Activated T-helper 2 cell treated with anti-CD3 and anti-CD28 coated beads, Interferon-gamma antibody, Interleukin-2, Interleukin-4, amounts not matched to agents 10 μg/mL and 5 μg/mL and 100 μg/mL, durations not matched to agents 14 hours and 24 hours and 36 hours (primary cell): Measurements from ENCODE around the gene FAM47E. TPM values are rescaled to one million over a fixed set of nuclear protein-coding genes. Genes with fewer than 3 reads are reported as not detected.

Experiments used
- DNase-seq: peaks from one replicate; pipeline ENCODE4 v3.0.0; 2021; ENCODE audit warnings: low spot score
- H3K27ac Mint-ChIP-seq: one replicate; pipeline ENCODE4 v1.8.0; 2021; ENCODE audit warnings: mixed read lengths
- H3K27me3 Mint-ChIP-seq: one replicate; pipeline ENCODE4 v1.8.0; 2021; ENCODE audit warnings: low read depth, mixed read lengths
- H3K36me3 Mint-ChIP-seq: one replicate; pipeline ENCODE4 v1.8.0; 2021; ENCODE audit warnings: low read depth, mixed read lengths
- H3K4me1 Mint-ChIP-seq: one replicate; pipeline ENCODE4 v1.8.0; 2021; ENCODE audit warnings: low read depth, mixed read lengths
- H3K4me3 Mint-ChIP-seq: one replicate; pipeline ENCODE4 v1.8.0; 2021; ENCODE audit warnings: low read depth, mild to moderate bottlenecking, moderate library complexity, mixed read lengths
- H3K9me3 Mint-ChIP-seq: one replicate; pipeline ENCODE4 v1.8.0; 2021; ENCODE audit warnings: mixed read lengths
- intact Hi-C: fragments of 100-400 bp; cut with micrococcal nuclease; formaldehyde crosslinking; loops from one replicate; pipeline ENCODE4 v1.15.1; 2023
- total RNA-seq: library from RNA; stranded (reverse); gene quantifications from 2 replicates; pipeline ENCODE4 v1.2.3, GENCODE V29; 2022

Gene FAM47E
- total RNA-seq, 1 donor from 2014 or later: not detected

- H3K27ac Mint-ChIP-seq: no peak overlapping the region
- intact Hi-C loops: no loop called here
- H3K9me3 Mint-ChIP-seq: peaks cover 14% of the 10 kb centered on the region
- H3K36me3 Mint-ChIP-seq: no peaks in the 10 kb centered on the region
- H3K4me1 Mint-ChIP-seq: no peaks in the 10 kb centered on the region
- no peak overlapping the region for H3K4me3 Mint-ChIP-seq
- H3K27me3 Mint-ChIP-seq: peaks cover 44% of the 10 kb centered on the region
- no peak for DNase-seq
These were observed 60.4 kb downstream of the FAM47E start for GRCh38 chr4:76311896-76312331.

DNA sequence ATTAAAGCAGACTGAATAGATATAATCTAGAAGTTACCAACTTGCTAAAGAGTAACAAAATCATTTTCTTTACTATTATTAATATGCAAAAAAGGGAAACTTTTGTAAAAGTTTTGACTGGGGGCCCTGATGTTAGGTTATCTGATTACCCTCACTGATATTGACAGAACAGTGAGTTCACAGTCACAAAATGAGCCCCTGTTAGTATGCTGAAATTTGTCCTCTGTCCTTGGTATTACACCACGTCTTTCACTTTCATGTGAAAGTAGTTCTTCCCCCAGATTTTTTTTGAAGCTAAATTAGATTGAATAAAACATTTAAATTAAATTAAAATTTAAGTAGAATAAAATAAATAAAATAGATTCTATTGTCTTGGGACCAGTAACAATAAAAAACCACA, 60.9 kb downstream of the FAM47E start:
- Mint-ChIP-seq H3K9me3 (peaks cover 17% of the 10 kb centered on the region), H3K27ac (no peak overlapping the region), H3K4me1 (no peaks in the 10 kb centered on the region), H3K36me3 (no peaks in the 10 kb centered on the region), H3K27me3 (peaks cover 47% of the 10 kb centered on the region), H3K4me3 (no peak overlapping the region)
- intact Hi-C loops: no loop called here
- no peak for DNase-seq

DNA sequence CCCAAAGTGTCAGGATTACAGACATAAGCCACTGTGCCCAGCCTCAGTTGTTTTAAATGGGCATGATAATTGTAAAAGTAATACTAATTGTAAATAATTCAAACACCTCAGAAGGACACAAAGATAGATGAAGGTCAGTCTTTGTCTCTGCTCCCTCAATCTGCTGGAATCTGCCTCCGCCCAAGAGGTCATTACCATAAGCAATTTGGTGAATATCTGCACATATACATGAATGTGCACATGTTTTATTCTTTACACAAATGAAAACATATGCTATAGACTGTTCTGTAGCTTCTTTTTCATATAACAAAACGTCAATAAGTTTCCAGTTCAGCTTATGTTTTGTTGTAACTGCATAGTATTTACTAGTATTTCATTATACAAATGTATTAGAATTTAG, 62.0 kb downstream of the FAM47E start:
- no peaks in the 10 kb centered on the region for H3K4me1 Mint-ChIP-seq
- no peak overlapping the region for H3K27ac Mint-ChIP-seq
- H3K36me3 Mint-ChIP-seq: no peaks in the 10 kb centered on the region
- intact Hi-C loops: no loop called here
- H3K27me3 Mint-ChIP-seq: peaks cover 45% of the 10 kb centered on the region
- H3K4me3 Mint-ChIP-seq: no peak overlapping the region
- no peak for DNase-seq
- H3K9me3 Mint-ChIP-seq: peaks cover 17% of the 10 kb centered on the region

DNA sequence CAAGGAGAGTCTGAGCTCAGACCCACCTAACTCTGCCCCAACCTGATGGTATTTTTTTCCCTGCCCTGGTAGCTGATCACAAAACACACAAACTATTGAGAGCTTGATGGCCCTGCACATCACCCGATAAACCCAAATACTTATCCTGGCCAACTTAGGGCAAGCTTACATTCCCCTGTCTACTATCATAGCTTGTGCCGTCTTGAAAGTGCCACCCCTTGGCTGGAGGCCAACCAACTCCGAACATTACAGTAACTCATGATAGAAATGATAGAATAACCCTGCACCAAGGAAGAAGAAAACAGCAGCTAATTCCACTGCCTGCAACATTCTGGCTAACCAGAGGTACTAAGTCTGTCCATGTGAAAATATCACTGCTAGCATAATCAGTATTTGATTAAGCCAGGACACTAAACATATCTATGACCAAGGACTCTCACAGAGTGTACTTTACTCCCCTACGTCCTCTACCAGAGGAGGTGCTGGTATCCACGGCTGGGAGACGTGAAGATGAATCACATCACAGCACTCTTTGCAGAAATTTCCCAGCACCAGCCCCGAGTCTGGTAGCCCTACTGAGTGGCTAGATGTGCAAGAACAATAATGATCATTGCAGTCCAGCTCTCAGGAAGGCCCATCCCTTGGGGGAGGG, 63.9 kb downstream of the FAM47E start:
- no peak for DNase-seq
- intact Hi-C loops: no loop called here

DNA sequence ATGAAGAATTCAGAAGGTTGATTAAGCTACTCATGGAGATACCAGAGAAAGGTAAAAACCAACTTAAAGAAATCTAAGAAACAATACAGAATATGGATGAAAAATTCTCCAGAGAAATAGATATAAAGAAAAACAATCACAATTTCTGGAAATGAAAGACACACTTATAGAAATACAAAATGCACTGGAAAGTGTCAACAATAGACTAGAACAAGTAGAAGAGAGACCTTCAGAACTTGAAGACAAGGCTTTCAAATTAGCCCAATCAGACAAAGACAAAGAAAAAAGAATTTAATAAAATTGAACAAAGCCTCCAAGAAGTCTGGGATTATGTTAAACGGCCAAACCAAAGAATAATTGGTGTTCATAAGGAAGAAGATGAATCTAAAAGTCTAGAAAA, 64.6 kb downstream of the FAM47E start:
- Mint-ChIP-seq H3K27me3 (peaks cover 24% of the 10 kb centered on the region), H3K4me3 (no peak overlapping the region), H3K9me3 (peaks cover 17% of the 10 kb centered on the region), H3K4me1 (no peaks in the 10 kb centered on the region), H3K27ac (no peak overlapping the region), H3K36me3 (no peaks in the 10 kb centered on the region)
- intact Hi-C loops: no loop called here
- DNase-seq: no peak

More for the DNA sequence above, 63.9 kb downstream of the FAM47E start:
- Mint-ChIP-seq H3K9me3 (peaks cover 17% of the 10 kb centered on the region), H3K27me3 (peaks cover 28% of the 10 kb centered on the region), H3K27ac (no peak overlapping the region), H3K36me3 (no peaks in the 10 kb centered on the region), H3K4me3 (no peak overlapping the region), H3K4me1 (no peaks in the 10 kb centered on the region)

DNA sequence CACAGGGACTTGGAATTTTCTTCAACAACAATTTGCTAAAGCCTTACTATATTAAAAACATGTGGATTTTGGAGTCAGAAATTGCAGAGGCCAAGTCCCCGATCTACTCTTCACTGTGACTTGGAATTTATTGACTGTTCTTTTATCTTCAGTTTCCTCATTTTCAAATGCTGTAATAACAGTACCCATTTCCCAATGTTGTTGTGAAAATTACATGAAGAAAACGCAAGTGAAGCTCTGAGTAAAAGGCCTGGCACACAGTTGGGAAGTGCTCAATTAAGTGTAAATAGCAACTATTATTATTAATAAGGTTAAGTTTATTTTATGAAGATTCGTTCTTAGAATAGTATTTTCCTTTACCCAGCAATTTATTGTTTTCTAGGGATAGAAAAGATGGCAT, 70.7 kb downstream of the FAM47E start:
- peaks cover 21% of the 10 kb centered on the region for H3K9me3 Mint-ChIP-seq
- intact Hi-C loops: no loop called here
- no peak overlapping the region for H3K4me3 Mint-ChIP-seq
- no peaks in the 10 kb centered on the region for H3K4me1 Mint-ChIP-seq
- no peak overlapping the region for H3K27ac Mint-ChIP-seq
- H3K36me3 Mint-ChIP-seq: no peaks in the 10 kb centered on the region
- H3K27me3 Mint-ChIP-seq: peaks cover 11% of the 10 kb centered on the region
- DNase-seq: no peak

DNA sequence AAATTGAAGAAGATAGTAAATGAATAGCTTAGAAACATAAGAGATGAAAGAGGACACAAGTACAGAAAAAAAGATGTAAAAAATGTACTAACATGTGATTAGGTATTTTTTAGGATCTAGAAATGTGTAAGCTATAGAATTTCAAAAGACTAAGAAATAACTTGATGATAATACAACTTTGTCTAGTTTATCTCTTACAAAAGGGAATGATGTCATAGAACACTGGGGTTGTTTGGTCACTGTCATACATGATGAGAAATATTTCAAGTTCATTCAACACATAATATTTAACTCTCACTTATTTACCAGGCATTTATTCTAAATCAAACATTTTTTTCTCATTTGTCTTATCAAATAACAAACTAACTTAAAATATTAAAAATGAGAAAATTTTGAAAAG, 73.6 kb downstream of the FAM47E start:
- Mint-ChIP-seq H3K9me3 (peaks cover 30% of the 10 kb centered on the region), H3K4me1 (no peaks in the 10 kb centered on the region), H3K4me3 (no peak overlapping the region), H3K27me3 (peaks cover 5% of the 10 kb centered on the region), H3K27ac (no peak overlapping the region), H3K36me3 (no peaks in the 10 kb centered on the region)
- intact Hi-C loops: no loop called here
- DNase-seq: no peak

- intact Hi-C loops: no loop called here
- Mint-ChIP-seq H3K4me3 (no peak overlapping the region), H3K27me3 (peaks cover 5% of the 10 kb centered on the region), H3K36me3 (no peaks in the 10 kb centered on the region), H3K4me1 (no peaks in the 10 kb centered on the region), H3K27ac (no peak overlapping the region), H3K9me3 (peaks cover 30% of the 10 kb centered on the region)
- DNase-seq: no peak
These were observed 75.0 kb downstream of the FAM47E start for GRCh38 chr4:76326515-76326914.

Other genes with a start within 250 kb of the FAM47E start
- 0.09 and 0.11 TPM in 2 replicates for gene CXCL9, start 244.2 kb upstream of the FAM47E start, total RNA-seq
- gene CXCL10, start 228.2 kb upstream of the FAM47E start, total RNA-seq: 1.3 and 1.4 TPM in 2 replicates
- gene CXCL11, start 215.7 kb upstream of the FAM47E start, total RNA-seq: not detected in 2 replicates
- gene ART3, start 177.0 kb upstream of the FAM47E start, total RNA-seq: not detected in 2 replicates
- gene NUP54, start 103.3 kb upstream of the FAM47E start, total RNA-seq: 74.7 and 75.6 TPM in 2 replicates
- gene SCARB2, start 37.9 kb upstream of the FAM47E start, total RNA-seq: 1.3 and 1.9 TPM in 2 replicates
- 0.09 TPM in 2 replicates for gene STBD1, start 55.0 kb downstream of the FAM47E start, total RNA-seq
- gene CCDC158, start 169.4 kb downstream of the FAM47E start, total RNA-seq: not detected in 2 replicates
- not detected in 2 replicates for gene SHROOM3, start 183.5 kb downstream of the FAM47E start, total RNA-seq